ENCODE data around the gene KIAA0825.

Gene KIAA0825

DNA sequence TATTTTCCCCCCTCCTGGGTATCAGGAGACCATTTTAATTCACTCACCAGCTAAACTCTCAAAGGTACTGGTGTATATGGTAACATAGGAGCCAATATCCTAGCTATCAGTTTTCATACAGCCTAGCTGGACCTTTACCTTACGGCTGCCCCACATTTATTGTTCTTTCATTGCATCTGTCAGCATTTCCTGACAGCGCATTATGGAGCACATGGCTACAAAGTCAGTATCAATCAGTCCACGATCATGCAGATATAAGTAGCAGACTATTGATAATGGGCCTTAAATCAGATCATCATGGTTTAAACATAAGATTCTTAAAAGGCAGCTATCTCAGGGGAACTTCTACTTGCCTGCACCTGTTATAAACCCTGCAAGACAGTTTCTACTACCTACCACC is 304.7 kb downstream of the KIAA0825 start:
- no peak for DNase-seq

- no peak for DNase-seq
Observed at GRCh38 chr5:94313188-94313587, 305.2 kb downstream of the KIAA0825 start.

GRCh38 chr5:94312298-94312697 is 306.1 kb downstream of the KIAA0825 start:
- no peak for DNase-seq

DNA sequence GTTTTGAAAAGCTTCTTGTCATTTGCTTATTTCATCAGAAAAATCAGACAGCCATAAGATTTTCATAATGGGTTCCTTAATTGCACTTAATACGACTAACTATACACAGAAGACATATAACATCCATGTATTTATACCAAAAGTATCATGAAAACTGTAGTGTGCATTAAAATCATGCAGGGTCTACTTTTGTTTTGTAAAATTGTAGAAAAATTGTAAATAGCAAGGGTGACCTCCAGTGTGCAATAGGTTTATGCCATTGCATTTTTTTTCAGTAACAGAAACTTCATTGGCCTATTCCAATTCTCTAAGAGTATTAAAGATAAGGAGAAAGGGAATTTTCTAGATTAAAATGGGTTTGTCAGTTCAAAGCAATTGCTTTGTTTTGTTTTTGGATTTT is 307.6 kb downstream of the KIAA0825 start:
- DNase-seq: no peak

GRCh38 chr5:94309141-94309540 is 309.3 kb downstream of the KIAA0825 start:
- DNase-seq: no peak

DNA sequence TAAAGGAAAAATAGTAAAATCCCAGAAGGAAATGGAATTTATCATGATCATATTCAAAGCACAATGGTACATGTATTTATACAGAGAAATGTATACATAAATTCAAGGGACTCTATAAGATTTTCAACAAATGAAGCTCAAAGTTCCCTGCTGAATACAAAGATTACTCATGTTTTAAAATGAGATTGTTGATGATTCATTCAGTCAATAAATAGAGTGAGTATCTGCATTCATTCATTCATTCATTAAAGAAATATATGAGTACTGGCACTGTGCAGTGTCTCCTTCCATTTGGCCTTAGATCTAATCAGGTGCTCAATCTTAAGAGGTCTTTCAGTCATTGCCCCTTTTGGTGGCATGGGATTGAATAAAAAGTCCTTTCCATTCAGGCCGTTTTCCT is 310.0 kb downstream of the KIAA0825 start:
- no peak for DNase-seq

- DNase-seq: no peak
Observed at GRCh38 chr5:94304146-94304545, 314.3 kb downstream of the KIAA0825 start.

DNA sequence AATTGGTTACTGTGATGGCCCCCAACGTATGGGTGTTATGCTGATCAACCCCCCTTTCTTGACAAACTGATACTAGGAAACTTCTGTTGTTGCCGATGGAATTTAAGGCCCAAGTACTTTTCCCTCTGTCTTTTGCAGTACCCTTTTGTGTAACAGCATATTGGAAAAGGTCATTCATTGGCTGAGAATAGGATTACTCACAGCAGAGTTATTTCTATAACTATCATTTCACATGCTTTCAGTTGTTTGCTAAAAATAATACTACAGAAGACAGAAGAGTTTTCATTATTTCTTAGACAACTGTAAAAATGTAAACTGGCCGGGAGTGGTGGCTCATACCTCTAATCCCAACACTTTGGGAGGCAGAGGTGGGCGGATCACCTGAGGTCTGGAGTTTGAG is 329.5 kb downstream of the KIAA0825 start:
- no peak for DNase-seq

DNA sequence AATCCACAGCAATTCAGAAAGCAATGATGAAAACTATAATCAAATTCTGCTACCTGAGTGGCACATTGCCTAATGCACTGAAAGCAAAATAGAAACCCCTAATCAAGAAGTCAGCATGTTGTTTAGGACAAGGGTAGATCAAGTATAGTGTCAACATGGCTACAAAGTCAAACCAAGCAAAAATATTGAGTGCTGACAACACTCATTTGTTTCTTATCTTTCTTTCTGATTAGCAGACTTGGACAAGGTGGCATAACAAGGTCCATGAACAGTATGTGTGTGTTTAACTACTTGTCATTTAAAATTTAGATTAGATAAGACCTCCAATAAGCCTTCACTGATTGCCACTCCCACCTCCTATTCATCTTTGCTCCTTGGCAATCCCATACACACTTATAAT is 332.4 kb downstream of the KIAA0825 start:
- no peak for DNase-seq

- DNase-seq: no peak
Observed at GRCh38 chr5:94283093-94283492, 335.3 kb downstream of the KIAA0825 start.

GRCh38 chr5:94281236-94281801 is 337.1 kb downstream of the KIAA0825 start:
- no peak for DNase-seq

DNA sequence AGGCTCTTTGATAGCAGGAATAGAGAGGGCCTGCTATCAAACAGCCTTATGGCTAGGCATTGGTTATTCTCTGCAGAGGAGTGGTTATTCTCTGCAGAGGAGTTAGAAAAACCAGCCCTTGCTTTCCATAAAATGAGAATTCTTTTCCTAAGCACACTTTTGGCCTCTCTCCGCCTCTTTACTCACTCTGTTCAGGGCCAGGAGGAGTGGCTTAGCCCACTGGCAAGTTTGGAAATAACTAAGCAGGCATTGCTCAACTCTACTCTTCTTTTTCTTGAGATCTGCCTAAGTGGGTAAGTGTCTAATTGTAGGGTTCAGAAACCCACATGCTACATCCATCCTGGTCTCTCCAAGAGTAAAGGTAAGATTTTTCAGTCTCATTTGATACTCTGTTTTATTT is 341.7 kb downstream of the KIAA0825 start:
- DNase-seq: no peak

DNA sequence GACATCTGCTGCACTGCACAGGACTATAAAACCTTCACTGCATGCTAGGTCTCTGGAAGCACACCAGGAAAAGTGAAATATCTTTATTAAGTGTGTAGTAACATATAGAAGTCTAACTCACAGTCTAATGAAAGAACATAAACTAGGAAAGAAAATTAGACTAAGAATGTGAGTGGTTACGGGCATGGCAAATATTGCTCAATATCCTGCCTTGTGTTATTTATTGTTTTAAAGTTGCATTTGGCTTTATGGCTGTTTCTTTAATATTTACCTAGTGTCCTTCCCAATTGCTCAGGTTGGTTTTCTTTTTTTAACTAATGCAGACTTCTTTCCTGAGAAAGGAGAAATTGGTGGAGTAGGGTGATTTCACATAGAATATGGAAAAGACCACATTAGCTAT is 342.4 kb downstream of the KIAA0825 start:
- DNase-seq: no peak

DNA sequence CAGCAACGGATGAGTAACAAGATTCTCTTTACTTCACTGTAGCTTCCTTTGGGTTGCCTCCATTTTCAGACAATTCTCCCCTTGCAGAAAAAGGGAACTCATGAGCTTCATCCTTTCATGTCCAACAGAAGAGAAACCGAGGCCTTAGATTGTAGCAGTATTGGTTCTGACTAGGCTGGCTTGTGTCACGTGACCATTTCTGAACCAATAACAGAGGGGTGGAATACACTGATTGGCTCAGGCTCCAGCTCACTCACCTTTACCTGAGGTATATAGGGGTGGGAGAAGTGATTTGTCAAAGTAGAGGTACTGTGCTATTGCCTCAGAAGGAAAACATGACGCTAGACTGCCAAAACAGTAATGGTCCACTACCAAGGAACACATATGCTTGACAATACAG is 343.7 kb downstream of the KIAA0825 start:
- no peak for DNase-seq

GRCh38 chr5:94268226-94268625 is 350.2 kb downstream of the KIAA0825 start:
- DNase-seq: peak in 1 of 56 donors; percentile 0

DNA sequence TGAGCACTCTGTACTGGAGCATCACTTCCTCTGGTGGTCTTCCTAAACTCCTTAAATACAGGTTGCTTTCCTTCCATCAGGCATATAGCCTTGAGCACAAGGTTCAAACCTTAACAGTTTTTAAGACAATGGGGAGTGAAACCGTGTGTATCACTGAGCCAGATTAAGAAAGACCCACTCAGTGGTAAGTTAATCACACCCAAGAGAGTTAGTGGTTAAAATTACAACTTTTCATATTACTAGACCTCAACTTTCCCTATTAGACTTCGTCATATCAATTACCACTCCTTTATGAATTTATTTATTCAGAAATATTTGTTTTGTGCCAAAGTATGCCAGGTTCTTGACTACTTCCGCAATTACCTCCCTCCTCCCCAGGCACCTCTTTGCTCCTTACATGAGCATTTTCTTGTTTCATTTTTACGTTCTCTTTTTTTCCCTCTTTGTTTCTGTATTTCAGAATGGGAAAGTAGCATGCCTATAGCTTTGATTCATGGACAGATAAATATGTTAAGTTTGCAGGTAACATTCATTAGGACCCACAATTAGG is 351.0 kb downstream of the KIAA0825 start:
- DNase-seq: no peak

DNA sequence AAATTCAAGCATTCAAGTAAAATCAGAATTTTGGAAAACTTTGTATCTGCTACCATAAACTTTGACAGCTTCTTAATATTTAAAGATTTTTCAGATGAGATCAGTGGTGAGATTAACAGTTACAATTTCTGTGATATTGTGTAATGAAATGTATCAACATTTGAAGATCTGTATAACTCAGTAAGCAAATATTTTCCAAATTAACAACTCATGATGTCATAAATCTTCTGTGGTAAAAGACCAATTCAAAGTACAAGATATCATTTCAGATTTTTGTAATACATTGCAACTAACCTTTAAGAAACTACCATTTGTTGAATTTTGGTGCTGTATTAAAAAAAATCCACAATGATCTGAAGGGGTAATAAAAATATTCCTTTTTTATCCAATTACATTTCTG is 352.2 kb downstream of the KIAA0825 start:
- no peak for DNase-seq

DNA sequence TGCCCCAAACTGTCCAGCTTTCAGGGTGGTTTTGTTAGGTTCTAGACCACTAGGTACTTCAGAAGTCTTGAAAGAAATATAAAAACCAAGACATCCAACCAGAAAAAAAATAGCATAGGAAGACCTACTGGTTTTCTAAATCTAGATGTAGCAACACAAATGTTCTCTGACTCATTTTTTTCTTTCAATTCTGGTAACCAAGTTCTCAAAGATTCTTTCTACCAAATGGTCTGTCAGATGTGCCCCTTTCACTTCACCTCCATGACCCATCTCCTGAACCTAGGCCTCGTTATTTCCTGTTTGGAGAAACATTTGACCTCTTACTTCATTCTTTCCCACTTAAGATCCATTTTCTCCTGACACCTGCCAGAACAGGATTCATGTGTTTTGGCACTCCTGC is 355.3 kb downstream of the KIAA0825 start:
- DNase-seq: no peak

- DNase-seq: no peak
Observed at GRCh38 chr5:94260096-94260495, 358.3 kb downstream of the KIAA0825 start.

GRCh38 chr5:94254214-94254613 is 364.2 kb downstream of the KIAA0825 start:
- DNase-seq: no peak

DNA sequence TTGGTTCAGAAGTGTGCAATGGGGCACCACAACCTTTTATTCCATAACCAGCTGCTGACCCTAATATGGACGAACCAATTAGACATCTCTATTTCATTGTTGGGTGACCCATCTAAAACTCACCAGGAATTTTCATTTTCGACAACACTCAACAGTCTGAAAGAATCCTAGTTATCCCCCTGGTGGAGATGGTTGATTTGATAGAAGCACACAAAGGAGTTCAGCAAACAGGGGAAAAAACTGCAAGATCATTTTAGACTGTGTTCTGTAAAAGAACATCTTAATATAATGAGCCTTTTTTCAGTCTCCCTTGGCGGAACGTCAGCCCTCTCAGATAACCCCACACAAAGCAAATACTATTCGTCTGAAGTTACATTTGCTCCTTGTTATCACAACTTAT is 367.4 kb downstream of the KIAA0825 start:
- DNase-seq: no peak

GRCh38 chr5:94249430-94249829 is 369.0 kb downstream of the KIAA0825 start:
- DNase-seq: no peak

DNA sequence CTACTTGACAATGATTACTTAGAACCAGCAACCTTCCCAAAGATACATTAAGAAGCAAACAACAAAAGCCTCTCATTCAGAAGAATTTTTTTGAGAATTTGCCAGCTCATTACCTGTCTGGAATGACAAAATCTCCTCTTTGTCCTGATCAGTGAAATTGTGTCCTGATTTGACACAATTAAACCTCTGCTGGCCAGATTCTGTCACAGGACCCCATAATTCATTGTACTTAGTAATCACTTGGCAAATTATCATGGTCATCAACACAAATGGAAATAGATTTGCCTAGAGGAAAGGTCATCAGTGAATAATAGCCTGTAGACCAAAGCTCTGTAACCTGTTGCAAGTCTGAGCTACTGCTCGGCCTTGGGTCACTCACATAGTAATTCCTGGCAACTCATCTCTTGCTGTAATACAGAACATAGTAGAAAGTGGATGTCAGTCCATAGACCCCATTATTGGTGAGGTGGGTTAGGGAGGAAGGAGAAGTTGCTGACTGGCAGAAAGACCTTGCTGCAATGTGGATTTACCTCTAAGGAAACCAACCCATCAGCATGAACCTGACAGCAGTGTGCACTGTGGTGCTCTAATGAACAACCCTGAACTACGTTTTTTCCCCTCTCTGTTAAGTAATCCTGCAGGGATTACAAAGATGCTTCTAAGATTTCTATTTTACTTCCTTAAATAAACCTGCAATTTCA is 370.1 kb downstream of the KIAA0825 start:
- DNase-seq: no peak
